ENCODE results near the gene CTXN1.

- TF ChIP-seq, protein P1, sequence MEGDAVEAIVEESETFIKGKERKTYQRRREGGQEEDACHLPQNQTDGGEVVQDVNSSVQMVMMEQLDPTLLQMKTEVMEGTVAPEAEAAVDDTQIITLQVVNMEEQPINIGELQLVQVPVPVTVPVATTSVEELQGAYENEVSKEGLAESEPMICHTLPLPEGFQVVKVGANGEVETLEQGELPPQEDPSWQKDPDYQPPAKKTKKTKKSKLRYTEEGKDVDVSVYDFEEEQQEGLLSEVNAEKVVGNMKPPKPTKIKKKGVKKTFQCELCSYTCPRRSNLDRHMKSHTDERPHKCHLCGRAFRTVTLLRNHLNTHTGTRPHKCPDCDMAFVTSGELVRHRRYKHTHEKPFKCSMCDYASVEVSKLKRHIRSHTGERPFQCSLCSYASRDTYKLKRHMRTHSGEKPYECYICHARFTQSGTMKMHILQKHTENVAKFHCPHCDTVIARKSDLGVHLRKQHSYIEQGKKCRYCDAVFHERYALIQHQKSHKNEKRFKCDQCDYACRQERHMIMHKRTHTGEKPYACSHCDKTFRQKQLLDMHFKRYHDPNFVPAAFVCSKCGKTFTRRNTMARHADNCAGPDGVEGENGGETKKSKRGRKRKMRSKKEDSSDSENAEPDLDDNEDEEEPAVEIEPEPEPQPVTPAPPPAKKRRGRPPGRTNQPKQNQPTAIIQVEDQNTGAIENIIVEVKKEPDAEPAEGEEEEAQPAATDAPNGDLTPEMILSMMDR (IDR thresholded peaks at IDR 0.05), result no peak
- TF ChIP-seq POLR2A (IDR thresholded peaks at IDR 0.05), result no peak
- no peak for TF ChIP-seq POLR2AphosphoS5 (IDR thresholded peaks at IDR 0.05; ENCODE audit: insufficient read depth in 1 of 2, low read depth in 1 of 2)
Measured at GRCh38 chr19:7897292-7897691, 28.6 kb downstream of the CTXN1 start.

All from vagina (tissue), 2 donors.